ENCODE results near the gene ARID1B. TPM values are rescaled to one million over a fixed set of nuclear protein-coding genes. Genes with fewer than 3 reads are reported as not detected.

Gene ARID1B
- total RNA-seq, 4 donors from 2014 or later: 70.5 to 135 (median 78.2) TPM

DNA sequence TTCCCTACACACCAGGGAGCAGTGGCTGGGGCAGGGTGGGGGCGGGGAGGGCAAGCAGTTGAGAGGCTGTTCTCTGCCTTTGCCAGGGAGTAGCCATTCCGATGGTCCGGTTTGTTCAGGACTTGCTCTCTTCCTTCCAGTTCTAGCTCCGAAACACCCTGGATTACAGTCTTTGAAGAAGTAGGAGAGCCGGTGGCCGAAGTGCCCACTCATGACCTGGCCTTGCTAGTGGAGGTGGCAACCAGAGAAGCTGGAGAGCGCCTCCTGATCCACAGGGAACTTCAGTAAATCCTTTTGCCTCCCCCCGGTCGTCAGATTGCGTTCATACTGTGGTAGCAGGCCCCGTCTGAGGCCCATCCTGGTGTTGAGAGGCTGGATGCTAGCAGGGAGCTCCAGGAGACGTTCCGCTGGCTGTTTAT is 92.8 kb downstream of the ARID1B start:
- TF ChIP-seq, protein P1, sequence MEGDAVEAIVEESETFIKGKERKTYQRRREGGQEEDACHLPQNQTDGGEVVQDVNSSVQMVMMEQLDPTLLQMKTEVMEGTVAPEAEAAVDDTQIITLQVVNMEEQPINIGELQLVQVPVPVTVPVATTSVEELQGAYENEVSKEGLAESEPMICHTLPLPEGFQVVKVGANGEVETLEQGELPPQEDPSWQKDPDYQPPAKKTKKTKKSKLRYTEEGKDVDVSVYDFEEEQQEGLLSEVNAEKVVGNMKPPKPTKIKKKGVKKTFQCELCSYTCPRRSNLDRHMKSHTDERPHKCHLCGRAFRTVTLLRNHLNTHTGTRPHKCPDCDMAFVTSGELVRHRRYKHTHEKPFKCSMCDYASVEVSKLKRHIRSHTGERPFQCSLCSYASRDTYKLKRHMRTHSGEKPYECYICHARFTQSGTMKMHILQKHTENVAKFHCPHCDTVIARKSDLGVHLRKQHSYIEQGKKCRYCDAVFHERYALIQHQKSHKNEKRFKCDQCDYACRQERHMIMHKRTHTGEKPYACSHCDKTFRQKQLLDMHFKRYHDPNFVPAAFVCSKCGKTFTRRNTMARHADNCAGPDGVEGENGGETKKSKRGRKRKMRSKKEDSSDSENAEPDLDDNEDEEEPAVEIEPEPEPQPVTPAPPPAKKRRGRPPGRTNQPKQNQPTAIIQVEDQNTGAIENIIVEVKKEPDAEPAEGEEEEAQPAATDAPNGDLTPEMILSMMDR (IDR thresholded peaks at IDR 0.05): no peak
- DNase-seq (ENCODE audit: low spot score) (no peak), ATAC-seq (ENCODE audit: low FRiP score) (no peak)

DNA sequence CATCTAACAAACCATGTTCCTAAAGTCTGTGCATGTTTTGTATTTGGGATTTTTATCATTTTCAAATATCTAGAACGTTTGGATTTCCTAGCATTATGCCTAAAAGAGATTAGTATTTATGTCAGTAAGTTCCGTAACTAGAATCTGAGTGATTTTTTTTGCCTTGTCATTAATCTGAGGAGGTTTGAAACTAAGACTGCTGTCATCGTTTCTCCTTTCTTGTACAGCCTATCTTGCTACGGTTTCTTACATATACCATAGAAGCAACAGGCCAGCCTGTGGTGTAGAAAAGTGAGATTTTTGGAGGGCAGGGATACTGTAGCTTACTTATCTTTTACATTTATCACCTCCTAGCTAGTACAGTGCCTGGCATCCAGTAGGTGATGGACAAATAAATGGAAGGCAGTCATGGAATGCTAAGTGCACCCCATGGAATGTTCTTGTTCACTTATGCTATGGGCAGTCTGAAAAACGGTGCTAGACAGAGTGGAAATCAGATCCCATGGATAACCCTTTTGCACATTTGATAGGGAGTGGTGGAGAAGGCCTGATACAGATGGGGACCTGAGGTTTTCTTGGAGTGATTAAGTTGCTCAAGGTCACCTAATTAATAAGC is 93.9 kb downstream of the ARID1B start:
- no peak for ATAC-seq (ENCODE audit: low FRiP score)
- no peak for DNase-seq (ENCODE audit: low spot score)
- TF ChIP-seq, protein P1 (IDR thresholded peaks at IDR 0.05): no peak

DNA sequence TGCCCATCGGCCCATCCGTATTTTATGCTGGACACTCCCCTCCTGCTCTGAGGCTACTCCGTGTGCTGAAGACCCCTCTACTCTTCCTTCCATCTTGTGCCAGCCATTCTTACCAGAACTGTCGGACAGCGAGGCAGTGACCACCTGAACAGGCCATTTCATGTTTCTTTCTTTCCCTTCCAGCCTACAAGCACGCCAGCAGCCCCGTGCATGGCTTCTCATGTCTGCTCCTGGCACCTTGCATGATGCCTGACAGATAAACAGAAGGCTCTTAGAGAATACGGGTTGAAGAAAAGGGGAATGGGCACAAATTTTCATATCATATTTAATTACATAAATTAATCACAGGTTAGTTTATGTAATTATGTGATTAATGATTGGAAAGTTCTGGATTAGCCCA is 95.7 kb downstream of the ARID1B start:
- no peak for DNase-seq (ENCODE audit: low spot score)
- TF ChIP-seq, protein P1 (IDR thresholded peaks at IDR 0.05): no peak
- ATAC-seq (ENCODE audit: low FRiP score): no peak

DNA sequence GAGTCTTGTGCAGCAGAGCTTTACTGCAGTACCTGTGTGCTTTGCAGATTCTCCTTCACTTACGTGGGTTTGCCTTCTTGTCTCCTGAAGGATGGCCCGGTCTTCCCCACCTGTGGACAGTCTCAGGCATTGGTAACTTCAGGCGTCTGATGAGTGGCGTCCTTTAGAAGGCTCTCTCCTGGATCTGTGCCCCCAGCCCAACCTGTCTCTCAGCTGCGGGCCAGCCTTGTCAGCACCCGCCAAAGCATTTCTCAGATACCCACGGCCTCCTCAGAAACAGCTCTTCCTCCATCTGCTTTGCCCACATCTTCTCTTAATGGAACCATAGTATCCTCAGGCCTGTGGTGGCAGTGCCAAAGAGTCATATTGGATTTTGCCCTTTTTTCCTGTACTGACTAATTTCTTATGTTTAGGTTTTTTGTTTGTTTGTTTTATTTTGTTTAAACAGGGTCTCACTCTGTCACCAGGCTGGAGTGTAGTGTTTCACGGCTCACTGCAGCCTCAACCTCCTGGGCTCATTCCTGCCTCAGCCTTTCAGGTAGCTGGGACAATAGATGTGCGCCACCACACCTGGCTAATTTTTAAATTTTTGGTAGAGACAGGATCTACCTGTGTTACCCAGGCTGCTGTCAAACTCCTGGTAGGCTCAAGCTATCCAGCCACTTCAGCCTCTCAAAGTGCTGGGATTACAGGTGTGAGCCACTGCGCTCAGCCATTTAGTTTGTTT is 96.6 kb downstream of the ARID1B start:
- TF ChIP-seq, protein P1 (IDR thresholded peaks at IDR 0.05): no peak
- DNase-seq (ENCODE audit: low spot score): no peak

DNA sequence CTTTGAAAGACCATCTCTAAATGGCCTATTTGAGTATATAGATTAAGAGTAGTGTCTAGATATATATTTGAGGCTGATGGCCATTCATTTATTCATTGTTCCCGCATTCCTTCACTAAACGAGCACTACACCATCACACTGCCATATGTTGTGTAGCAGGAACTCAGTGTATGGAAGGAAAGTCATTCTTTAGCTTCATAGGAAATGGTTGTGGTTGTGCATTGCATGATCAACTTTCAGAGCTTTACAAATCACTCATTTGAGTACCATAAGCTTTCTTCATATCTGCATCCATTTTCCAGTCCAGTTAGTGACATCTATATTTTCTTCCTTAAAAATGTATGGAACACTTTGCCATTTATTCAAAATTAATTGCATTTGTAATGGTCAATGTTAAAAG is 97.9 kb downstream of the ARID1B start:
- no peak for DNase-seq (ENCODE audit: low spot score)
- TF ChIP-seq, protein P1 (IDR thresholded peaks at IDR 0.05): no peak
- no peak for ATAC-seq (ENCODE audit: low FRiP score)

More for the DNA sequence above, 96.6 kb downstream of the ARID1B start:
- ATAC-seq (ENCODE audit: low FRiP score): no peak

DNA sequence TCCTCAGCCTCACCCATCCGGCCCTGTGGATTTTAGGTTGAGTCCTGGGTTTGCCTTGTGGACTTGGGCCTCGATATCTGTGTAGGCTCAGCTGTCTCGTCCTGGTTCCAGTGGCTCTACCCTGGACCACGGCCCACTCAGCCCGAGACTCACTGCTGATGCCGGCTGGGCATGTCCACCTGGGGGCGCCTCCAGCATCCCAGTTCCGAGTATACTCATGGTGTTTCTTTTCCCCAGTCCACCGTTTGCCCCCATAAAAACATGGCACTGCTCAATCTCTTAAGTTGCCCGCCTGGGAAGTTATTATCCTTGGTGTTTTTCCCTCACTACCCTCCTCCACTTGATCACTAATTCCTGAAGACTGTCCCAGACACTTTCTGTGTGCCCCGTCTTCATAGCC is 99.1 kb downstream of the ARID1B start:
- TF ChIP-seq, protein P1 (IDR thresholded peaks at IDR 0.05): no peak
- no peak for DNase-seq (ENCODE audit: low spot score)
- no peak for ATAC-seq (ENCODE audit: low FRiP score)
